IPS-18a (cell line): Measurements from ENCODE around the gene MRI1.
"Not testable (repeated sequence)": the region's sequence is repeated elsewhere in the genome, so short reads cannot be mapped to it uniquely, and the experiment has no call there.

Experiments used
- H3K27ac ChIP-seq: one replicate; pipeline ENCODE4 v1.5.1; 2013; ENCODE audit warnings: low read length
- H3K27me3 ChIP-seq: one replicate; pipeline ENCODE4 v1.6.1; 2013; ENCODE audit warnings: mild to moderate bottlenecking, low read length; ENCODE audit not compliant: control insufficient read depth, insufficient read depth
- H3K36me3 ChIP-seq: one replicate; pipeline ENCODE4 v1.6.1; 2013; ENCODE audit warnings: low read depth, low read length; ENCODE audit not compliant: control insufficient read depth
- H3K4me1 ChIP-seq: one replicate; pipeline ENCODE4 v1.6.1; 2013; ENCODE audit warnings: low read depth, low read length; ENCODE audit not compliant: control insufficient read depth
- H3K4me3 ChIP-seq: one replicate; pipeline ENCODE4 v1.5.1; 2013; ENCODE audit warnings: low read length
- H3K9ac ChIP-seq: one replicate; pipeline ENCODE4 v1.6.1; 2013; ENCODE audit warnings: mild to moderate bottlenecking, low read length, moderate library complexity
- H3K9me3 ChIP-seq: one replicate; pipeline ENCODE4 v1.6.1; 2013; ENCODE audit warnings: low read depth, low read length; ENCODE audit not compliant: control insufficient read depth

MRI1 gene

DNA sequence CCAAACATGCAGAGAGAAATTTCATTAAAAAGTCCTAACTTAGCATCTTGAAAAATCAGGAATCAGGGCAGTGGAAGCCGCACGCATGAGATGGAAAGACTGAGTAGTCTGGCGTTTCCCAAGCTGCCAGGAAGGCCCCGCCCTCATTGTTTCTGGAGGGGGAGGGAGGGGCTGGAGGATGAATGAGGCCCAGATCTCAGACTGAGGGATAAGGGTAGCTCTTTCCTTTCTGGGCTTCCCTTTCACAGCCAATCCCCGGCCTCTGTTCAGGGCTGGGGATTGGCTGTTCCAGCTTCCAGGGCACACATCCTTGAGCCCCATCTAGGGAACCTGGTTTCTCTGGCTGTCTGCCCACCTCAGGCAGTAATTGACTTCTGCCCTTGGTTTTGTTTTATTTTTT, 17.2 kb downstream of the MRI1 start:
- Histone ChIP-seq H3K9me3 (no peaks in the 10 kb centered on the region), H3K4me1 (no peaks in the 10 kb centered on the region), H3K9ac (no peak overlapping the region), H3K36me3 (peaks cover 22% of the 10 kb centered on the region), H3K27me3 (no peaks in the 10 kb centered on the region), H3K4me3 (no peak overlapping the region), H3K27ac (no peak overlapping the region)

DNA sequence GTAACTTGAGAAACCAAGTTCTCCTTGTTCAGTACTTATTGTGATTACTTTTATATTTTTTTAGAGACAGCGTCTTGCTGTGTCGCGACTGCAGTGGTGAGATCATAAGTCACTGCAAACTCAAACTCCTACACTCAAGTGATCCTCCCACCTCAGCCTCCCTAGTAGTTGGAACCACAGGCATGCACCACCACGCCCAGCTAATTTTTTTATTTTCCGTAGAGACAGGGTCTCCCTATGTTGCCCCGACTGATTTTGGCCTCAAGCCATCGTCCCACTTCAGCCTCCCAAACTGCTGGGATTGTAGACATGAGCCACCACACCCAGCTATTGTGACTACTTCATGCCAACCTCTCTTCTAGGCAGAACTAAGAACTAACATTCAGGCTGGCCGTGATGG, 18.2 kb downstream of the MRI1 start:
- H3K4me1 ChIP-seq, result no peaks in the 10 kb centered on the region
- H3K9me3 ChIP-seq, result no peaks in the 10 kb centered on the region
- H3K9ac ChIP-seq, result no peak overlapping the region
- no peak overlapping the region for H3K27ac ChIP-seq
- H3K36me3 ChIP-seq, result peaks cover 17% of the 10 kb centered on the region
- no peaks in the 10 kb centered on the region for H3K27me3 ChIP-seq
- H3K4me3 ChIP-seq, result no peak overlapping the region

DNA sequence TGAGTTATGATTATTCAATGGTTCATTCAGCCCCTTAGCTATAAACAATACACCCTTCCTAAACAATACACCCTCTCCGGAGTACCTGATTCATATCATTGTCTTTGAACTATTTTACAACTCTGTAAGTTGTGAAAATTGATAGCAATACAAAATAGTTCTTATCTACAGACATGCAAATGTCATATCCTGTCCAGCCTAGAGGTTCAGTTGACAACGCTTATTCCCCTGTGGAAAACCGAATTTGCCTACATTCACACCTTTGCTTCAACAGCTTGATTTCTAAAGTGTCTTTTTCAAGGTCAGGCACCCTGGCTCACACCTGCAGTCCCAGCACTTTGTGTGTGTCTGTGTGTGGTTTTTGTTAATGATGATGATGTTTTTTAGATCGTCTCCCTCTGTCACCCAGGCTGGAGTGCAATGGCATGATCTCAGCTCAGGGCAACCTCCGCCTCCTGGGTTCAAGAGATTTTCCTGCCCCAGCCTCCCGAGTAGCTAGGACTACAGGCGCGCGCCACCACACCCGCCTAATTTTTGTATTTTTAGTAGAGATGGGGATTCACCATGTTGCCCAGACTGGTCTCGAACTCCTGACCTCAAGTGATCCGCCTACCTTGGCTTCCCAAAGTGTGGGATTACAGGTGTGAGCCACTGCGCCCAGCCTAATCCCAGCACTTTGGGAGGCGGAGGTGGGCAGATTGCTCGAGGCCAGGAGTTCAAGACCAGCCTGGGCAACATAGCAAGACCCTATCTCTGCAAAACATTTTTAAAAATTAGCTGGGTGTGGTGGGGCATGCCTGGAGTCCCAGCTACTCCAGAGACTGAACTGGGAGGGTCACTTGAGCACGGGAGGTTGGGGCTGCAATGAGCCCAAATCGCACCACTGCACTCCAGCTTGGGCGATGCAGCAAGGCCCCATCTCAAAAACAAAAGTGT, 19.5 kb downstream of the MRI1 start:
- H3K9me3 ChIP-seq, result no peaks in the 10 kb centered on the region
- H3K36me3 ChIP-seq, result peaks cover 4% of the 10 kb centered on the region
- H3K4me1 ChIP-seq, result no peaks in the 10 kb centered on the region
- no peak overlapping the region for H3K9ac ChIP-seq
- no peak overlapping the region for H3K27ac ChIP-seq
- no peak overlapping the region for H3K4me3 ChIP-seq
- H3K27me3 ChIP-seq, result no peaks in the 10 kb centered on the region

DNA sequence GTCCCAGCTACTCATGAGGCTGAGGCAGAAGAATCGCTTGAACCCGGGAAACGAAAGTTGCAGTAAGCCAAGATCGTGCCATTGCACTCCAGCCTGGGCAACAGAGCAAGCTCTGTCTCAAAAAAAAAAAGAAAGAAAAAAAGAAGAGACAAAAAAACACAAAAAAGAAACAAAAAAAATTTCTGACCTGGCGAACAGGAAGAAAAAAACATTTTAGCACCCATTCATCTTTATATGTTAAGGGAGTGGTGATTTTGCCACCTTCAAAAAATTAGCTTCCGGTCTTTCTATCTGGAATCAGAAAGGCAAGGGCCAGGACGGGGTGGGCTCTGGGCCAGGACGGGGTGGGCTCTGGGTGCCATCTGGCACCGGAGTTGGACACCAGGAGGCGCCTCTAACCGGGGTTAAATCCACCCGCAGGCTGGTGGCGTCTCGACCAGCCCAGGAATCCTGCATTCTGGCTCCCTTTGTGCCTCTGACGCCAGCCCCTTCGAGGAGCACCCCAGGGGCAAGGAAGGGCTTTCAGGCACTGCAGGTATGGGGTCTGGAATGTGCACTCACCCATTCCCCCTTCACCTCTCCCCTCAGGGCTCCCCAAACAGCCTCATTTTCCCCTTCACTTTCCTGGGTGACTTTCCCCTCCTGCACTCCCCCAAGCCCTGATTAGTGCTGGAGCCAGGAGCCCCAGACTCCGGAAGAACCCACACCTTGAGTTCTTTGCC, 20.6 kb downstream of the MRI1 start:
- Histone ChIP-seq H3K36me3 (no peaks in the 10 kb centered on the region), H3K4me1 (no peaks in the 10 kb centered on the region), H3K27me3 (no peaks in the 10 kb centered on the region), H3K9ac (no peak overlapping the region), H3K27ac (no peak overlapping the region), H3K4me3 (no peak overlapping the region), H3K9me3 (no peaks in the 10 kb centered on the region)

DNA sequence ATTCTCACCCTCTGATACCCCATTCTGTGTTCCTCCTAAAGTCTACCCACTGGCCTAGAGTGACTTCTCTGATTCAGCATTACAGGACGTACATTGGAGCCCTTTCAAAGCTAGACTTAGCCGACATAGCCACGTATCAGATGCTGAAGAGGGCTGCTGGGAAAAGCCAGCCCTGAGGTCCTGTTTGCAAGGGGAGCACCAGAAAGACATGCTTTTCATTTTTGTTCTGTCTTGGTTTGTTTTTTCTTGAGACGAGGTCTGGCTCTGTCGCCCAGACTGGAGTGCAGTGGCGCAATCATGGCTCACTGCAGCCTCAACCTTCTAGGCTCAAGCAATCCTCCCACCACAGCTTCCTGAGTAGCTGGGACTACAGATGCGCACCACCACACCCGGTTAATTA, 24.7 kb downstream of the MRI1 start:
- H3K9ac ChIP-seq, result no peak overlapping the region

DNA sequence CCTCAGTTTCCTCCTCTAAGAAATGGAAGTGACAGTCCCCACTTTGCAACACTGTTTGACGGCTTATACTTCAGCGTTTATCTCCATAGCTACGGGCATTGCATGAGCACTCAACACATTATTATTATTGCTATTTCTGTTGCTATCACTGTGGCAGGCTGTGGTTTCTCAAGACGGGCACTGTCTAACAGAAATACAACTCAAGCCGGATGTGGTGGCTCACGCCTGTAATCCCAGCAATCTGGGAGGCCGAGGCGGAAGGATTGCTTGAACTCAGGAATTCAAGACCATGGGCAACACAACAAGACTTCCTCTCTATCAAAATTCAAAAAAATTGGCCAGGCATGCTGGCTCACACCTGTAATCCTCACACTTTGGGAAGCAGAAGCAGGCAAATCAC, 26.0 kb downstream of the MRI1 start:
- H3K36me3 ChIP-seq, result no peaks in the 10 kb centered on the region
- H3K27me3 ChIP-seq, result no peaks in the 10 kb centered on the region
- no peak overlapping the region for H3K27ac ChIP-seq
- no peaks in the 10 kb centered on the region for H3K4me1 ChIP-seq
- H3K9me3 ChIP-seq, result no peaks in the 10 kb centered on the region
- H3K9ac ChIP-seq, result no peak overlapping the region
- H3K4me3 ChIP-seq, result no peak overlapping the region

More for the DNA sequence above, 24.7 kb downstream of the MRI1 start:
- Histone ChIP-seq H3K4me3 (no peak overlapping the region), H3K36me3 (no peaks in the 10 kb centered on the region), H3K27ac (no peak overlapping the region), H3K9me3 (no peaks in the 10 kb centered on the region), H3K4me1 (no peaks in the 10 kb centered on the region), H3K27me3 (no peaks in the 10 kb centered on the region)

DNA sequence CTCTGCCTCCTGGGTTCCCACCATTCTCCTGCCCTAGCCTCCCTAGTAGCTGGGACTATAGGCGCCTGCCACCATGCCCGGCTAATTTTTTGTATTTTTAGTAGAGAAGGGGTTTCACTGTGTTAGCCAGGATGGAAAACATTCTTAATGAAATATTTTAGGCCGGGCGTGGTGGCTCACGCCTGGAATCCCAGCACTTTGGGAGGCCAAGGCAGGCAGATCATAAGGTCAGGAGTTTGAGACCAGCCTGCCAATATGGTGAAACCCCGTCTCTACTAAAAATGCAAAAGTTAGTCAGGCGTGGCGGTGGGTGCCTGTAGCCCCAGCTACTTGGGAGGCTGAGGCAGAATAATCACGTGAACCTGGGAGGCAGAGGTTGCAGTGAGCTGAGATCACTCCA, 29.0 kb downstream of the MRI1 start:
- H3K4me3 ChIP-seq, H3K9me3 ChIP-seq, H3K36me3 ChIP-seq, H3K4me1 ChIP-seq, H3K27ac ChIP-seq, H3K27me3 ChIP-seq, H3K9ac ChIP-seq: not testable (repeated sequence)

DNA sequence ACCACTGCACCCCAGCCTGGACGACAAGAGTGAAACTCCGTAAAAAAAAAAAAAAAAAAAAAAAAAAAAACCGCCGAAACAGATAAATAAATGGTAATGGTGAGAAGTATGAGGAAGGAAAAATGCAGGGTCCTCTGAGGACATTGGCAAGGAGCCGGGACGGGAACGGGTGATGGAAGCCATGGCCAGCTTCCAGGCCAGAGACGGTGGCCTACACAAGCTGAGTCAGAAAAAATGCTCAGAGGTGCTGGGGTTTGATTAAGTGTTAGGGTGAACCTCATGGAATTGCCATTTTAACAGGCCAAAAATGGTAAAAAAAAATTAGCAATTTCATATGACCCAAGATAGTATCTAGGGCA, 30.1 kb downstream of the MRI1 start:
- Histone ChIP-seq H3K4me3 (peak overlapping the region; percentile 41), H3K27me3 (no peaks in the 10 kb centered on the region), H3K4me1 (no peaks in the 10 kb centered on the region), H3K27ac (no peak overlapping the region), H3K9me3 (no peaks in the 10 kb centered on the region), H3K9ac (no peak overlapping the region), H3K36me3 (no peaks in the 10 kb centered on the region)

DNA sequence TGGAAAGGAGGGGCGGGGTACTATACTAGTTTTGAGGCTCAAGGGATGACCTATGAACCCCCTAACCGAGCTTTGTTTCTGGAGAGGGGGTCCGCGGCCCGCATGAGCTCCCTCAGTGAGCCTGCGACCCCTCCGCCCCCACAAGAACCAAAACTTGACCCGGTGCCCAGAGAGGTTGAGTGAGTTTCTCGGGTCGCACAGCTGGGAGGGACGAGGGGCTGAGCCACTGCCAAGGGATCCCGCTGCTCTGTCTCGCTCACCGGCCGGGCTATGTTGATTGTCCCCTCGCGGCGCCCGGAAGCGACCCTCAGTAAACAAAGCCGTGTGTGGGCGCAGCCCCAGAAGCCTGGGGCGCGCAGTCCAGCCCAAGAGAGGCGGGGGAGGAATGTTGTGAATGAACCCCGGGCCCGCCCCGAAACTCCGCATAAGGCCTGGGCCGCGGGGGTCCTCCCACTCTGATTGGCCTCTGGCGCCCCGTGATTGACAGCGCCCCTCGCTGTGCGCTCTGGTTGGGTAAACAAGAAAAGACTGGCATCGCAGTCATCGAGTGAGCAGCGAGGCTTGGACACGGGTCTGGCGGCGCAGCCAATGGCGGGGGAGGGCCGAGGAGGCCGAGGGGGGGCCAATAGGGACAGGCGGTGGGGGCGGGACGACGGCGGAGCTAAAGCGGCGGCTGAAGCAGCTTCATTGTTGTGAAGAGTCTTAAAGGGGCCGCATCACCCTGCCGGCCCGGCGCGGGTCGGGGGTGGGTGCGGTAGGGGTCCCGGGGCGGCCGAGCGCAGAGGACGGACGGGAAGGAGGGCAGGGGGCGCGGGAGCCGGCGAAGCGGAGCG, 30.7 kb downstream of the MRI1 start, which contains the start of gene ZSWIM4:
ZSWIM4 (plus strand) TSS at position 687 of the 833 bp plus-strand sequence. CDS start 206 bp downstream, outside the sequence.
- Histone ChIP-seq H3K4me3 (peak within 1 kb of the TSS; percentile 78), H3K9me3 (no peaks in the 10 kb centered on the region), H3K4me1 (no peaks in the 10 kb centered on the region), H3K9ac (peak within 1 kb of the TSS; percentile 65), H3K27me3 (no peaks in the 10 kb centered on the region), H3K27ac (no peak within 1 kb of the TSS), H3K36me3 (no peaks in the 10 kb centered on the region)

DNA sequence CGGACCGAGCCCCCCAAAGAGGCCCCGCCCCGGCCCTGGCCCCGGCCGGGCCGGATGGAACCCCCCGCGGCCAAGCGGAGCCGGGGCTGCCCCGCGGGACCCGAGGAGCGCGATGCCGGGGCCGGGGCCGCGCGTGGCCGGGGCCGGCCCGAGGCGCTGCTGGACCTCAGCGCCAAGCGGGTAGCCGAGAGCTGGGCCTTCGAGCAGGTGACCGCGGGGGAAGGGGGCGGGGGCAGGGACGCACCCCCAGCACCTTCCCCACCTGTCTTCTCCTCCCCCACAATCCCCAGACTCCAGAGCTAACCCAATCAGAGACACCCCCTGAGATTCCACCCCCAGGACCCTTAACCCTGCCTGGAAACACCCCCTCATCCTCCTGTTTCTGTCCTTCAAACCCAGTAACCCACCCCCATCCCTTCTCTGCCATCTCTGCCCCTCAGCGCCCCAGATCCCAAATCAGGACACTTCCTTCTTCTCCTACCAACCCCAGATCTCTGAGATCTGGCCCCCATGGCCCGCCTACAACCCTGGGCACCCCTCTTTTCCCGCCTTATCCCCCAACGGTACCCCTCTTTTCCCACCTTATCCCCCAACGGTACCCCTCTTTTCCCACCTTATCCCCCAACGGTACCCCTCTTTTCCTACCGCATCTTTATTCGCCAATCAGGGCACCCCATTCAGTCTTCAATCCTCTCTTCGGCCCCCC, 31.4 kb downstream of the MRI1 start:
- H3K4me1 ChIP-seq, result no peaks in the 10 kb centered on the region
- H3K36me3 ChIP-seq, result no peaks in the 10 kb centered on the region
- peak overlapping the region; percentile 78 for H3K4me3 ChIP-seq
- peak overlapping the region; percentile 65 for H3K9ac ChIP-seq
- H3K27me3 ChIP-seq, result no peaks in the 10 kb centered on the region
- no peak overlapping the region for H3K27ac ChIP-seq
- H3K9me3 ChIP-seq, result no peaks in the 10 kb centered on the region
